ENCODE results near the gene SLC35G6. TPM values are rescaled to one million over a fixed set of nuclear protein-coding genes. Genes with fewer than 3 reads are reported as not detected.
"Not testable (repeated sequence)": the region's sequence is repeated elsewhere in the genome, so short reads cannot be mapped to it uniquely, and the experiment has no call there.

SLC35G6 gene
- total and polyA plus RNA-seq, 2 donors: 0.09 TPM; not detected in 1

- Histone ChIP-seq H3K27ac (ENCODE audit: low read depth in 1 of 2, low read length in 1 of 2) (peak overlapping the region; percentile 48 to 64), H3K4me1 (ENCODE audit: control insufficient read depth in 2 of 2, insufficient read depth in 2 of 2, low read length in 2 of 2) (peaks cover 0 to 16% of the 10 kb centered on the region in 2 donors)
- 92% methylated on average over 16 of the region's 16 CpGs for WGBS
Observed at GRCh38 chr17:7466639-7467341, 14.5 kb upstream of the SLC35G6 start.

GRCh38 chr17:7467498-7467897 lies 13.7 kb upstream of the SLC35G6 start:
- WGBS: 94% methylated on average over 3 of the region's 3 CpGs
- peaks cover 0 to 18% of the 10 kb centered on the region in 2 donors for H3K4me1 ChIP-seq (ENCODE audit: control insufficient read depth in 2 of 2, insufficient read depth in 2 of 2, low read length in 2 of 2)

More at GRCh38 chr17:7466639-7467341, 14.5 kb upstream of the SLC35G6 start:
- DNase-seq (ENCODE audit: low read depth in 6 of 9, low spot score in 9 of 9): no peak
- peaks cover 44 to 48% of the 10 kb centered on the region in 2 donors for H3K36me3 ChIP-seq (ENCODE audit: control insufficient read depth in 2 of 2, insufficient read depth in 2 of 2, low read length in 1 of 2)
- no peak overlapping the region for H3K4me3 ChIP-seq (ENCODE audit: low read length in 2 of 2)
- no peaks in the 10 kb centered on the region for H3K27me3 ChIP-seq (ENCODE audit: control insufficient read depth in 2 of 2, insufficient read depth in 1 of 2, low read length in 1 of 2)
- no peaks in the 10 kb centered on the region for H3K9me3 ChIP-seq (ENCODE audit: control insufficient read depth in 2 of 2, insufficient read depth in 1 of 2, low read length in 1 of 2)

GRCh38 chr17:7468290-7468689 lies 13.0 kb upstream of the SLC35G6 start:
- no peak overlapping the region for H3K27ac ChIP-seq (ENCODE audit: low read depth in 1 of 2, low read length in 1 of 2)
- H3K27me3 ChIP-seq (ENCODE audit: control insufficient read depth in 2 of 2, insufficient read depth in 1 of 2, low read length in 1 of 2): no peaks in the 10 kb centered on the region
- no peak overlapping the region for H3K4me3 ChIP-seq (ENCODE audit: low read length in 2 of 2)
- WGBS: 98% methylated on average over 11 of the region's 11 CpGs
- H3K4me1 ChIP-seq (ENCODE audit: control insufficient read depth in 2 of 2, insufficient read depth in 2 of 2, low read length in 2 of 2): peaks cover 0 to 18% of the 10 kb centered on the region in 2 donors
- H3K36me3 ChIP-seq (ENCODE audit: control insufficient read depth in 2 of 2, insufficient read depth in 2 of 2, low read length in 1 of 2): peaks cover 29 to 33% of the 10 kb centered on the region in 2 donors
- no peak for DNase-seq (ENCODE audit: low read depth in 6 of 9, low spot score in 9 of 9)
- no peaks in the 10 kb centered on the region for H3K9me3 ChIP-seq (ENCODE audit: control insufficient read depth in 2 of 2, insufficient read depth in 1 of 2, low read length in 1 of 2)

More at GRCh38 chr17:7467498-7467897, 13.7 kb upstream of the SLC35G6 start:
- Histone ChIP-seq H3K27ac (ENCODE audit: low read depth in 1 of 2, low read length in 1 of 2) (peak overlapping the region; percentile 48 to 64), H3K27me3 (ENCODE audit: control insufficient read depth in 2 of 2, insufficient read depth in 1 of 2, low read length in 1 of 2) (no peaks in the 10 kb centered on the region), H3K4me3 (ENCODE audit: low read length in 2 of 2) (no peak overlapping the region), H3K36me3 (ENCODE audit: control insufficient read depth in 2 of 2, insufficient read depth in 2 of 2, low read length in 1 of 2) (peaks cover 37 to 41% of the 10 kb centered on the region in 2 donors), H3K9me3 (ENCODE audit: control insufficient read depth in 2 of 2, insufficient read depth in 1 of 2, low read length in 1 of 2) (no peaks in the 10 kb centered on the region)
- no peak for DNase-seq (ENCODE audit: low read depth in 6 of 9, low spot score in 9 of 9)

GRCh38 chr17:7468804-7469389 lies 12.3 kb upstream of the SLC35G6 start:
- no peak overlapping the region for H3K4me3 ChIP-seq (ENCODE audit: low read length in 2 of 2)
- H3K27ac ChIP-seq (ENCODE audit: low read depth in 1 of 2, low read length in 1 of 2): no peak overlapping the region
- no peaks in the 10 kb centered on the region for H3K27me3 ChIP-seq (ENCODE audit: control insufficient read depth in 2 of 2, insufficient read depth in 1 of 2, low read length in 1 of 2)
- whole genome bisulfite sequencing: 93% methylated on average over 12 of the region's 12 CpGs
- no peaks in the 10 kb centered on the region for H3K9me3 ChIP-seq (ENCODE audit: control insufficient read depth in 2 of 2, insufficient read depth in 1 of 2, low read length in 1 of 2)
- peaks cover 0 to 18% of the 10 kb centered on the region in 2 donors for H3K4me1 ChIP-seq (ENCODE audit: control insufficient read depth in 2 of 2, insufficient read depth in 2 of 2, low read length in 2 of 2)
- DNase-seq (ENCODE audit: low read depth in 6 of 9, low spot score in 9 of 9): no peak
- peaks cover 23 to 27% of the 10 kb centered on the region in 2 donors for H3K36me3 ChIP-seq (ENCODE audit: control insufficient read depth in 2 of 2, insufficient read depth in 2 of 2, low read length in 1 of 2)

- DNase-seq (ENCODE audit: low read depth in 6 of 9, low spot score in 9 of 9); H3K4me3 ChIP-seq (ENCODE audit: low read length in 2 of 2); H3K27me3 ChIP-seq (ENCODE audit: control insufficient read depth in 2 of 2, insufficient read depth in 1 of 2, low read length in 1 of 2); H3K27ac ChIP-seq (ENCODE audit: low read depth in 1 of 2, low read length in 1 of 2); H3K9me3 ChIP-seq (ENCODE audit: control insufficient read depth in 2 of 2, insufficient read depth in 1 of 2, low read length in 1 of 2): not testable (repeated sequence)
- WGBS: 98% methylated on average over 12 of the region's 12 CpGs
- Histone ChIP-seq H3K36me3 (ENCODE audit: control insufficient read depth in 2 of 2, insufficient read depth in 2 of 2, low read length in 1 of 2) (peaks cover 25 to 26% of the 10 kb centered on the region in 2 donors), H3K4me1 (ENCODE audit: control insufficient read depth in 2 of 2, insufficient read depth in 2 of 2, low read length in 2 of 2) (peaks cover 0 to 18% of the 10 kb centered on the region in 2 donors)
Observed at GRCh38 chr17:7469843-7470242, 11.4 kb upstream of the SLC35G6 start.

- H3K27me3 ChIP-seq (ENCODE audit: control insufficient read depth in 2 of 2, insufficient read depth in 1 of 2, low read length in 1 of 2); DNase-seq (ENCODE audit: low read depth in 6 of 9, low spot score in 9 of 9); H3K4me3 ChIP-seq (ENCODE audit: low read length in 2 of 2); H3K27ac ChIP-seq (ENCODE audit: low read depth in 1 of 2, low read length in 1 of 2); H3K9me3 ChIP-seq (ENCODE audit: control insufficient read depth in 2 of 2, insufficient read depth in 1 of 2, low read length in 1 of 2): not testable (repeated sequence)
- Histone ChIP-seq H3K36me3 (ENCODE audit: control insufficient read depth in 2 of 2, insufficient read depth in 2 of 2, low read length in 1 of 2) (peaks cover 23 to 24% of the 10 kb centered on the region in 2 donors), H3K4me1 (ENCODE audit: control insufficient read depth in 2 of 2, insufficient read depth in 2 of 2, low read length in 2 of 2) (peaks cover 1 to 18% of the 10 kb centered on the region in 2 donors)
- 96% methylated on average over 8 of the region's 8 CpGs for WGBS
Observed at GRCh38 chr17:7470457-7470973, 10.7 kb upstream of the SLC35G6 start.

- no peaks in the 10 kb centered on the region for H3K27me3 ChIP-seq (ENCODE audit: control insufficient read depth in 2 of 2, insufficient read depth in 1 of 2, low read length in 1 of 2)
- 84% methylated on average over 2 of the region's 2 CpGs for WGBS
- H3K27ac ChIP-seq (ENCODE audit: low read depth in 1 of 2, low read length in 1 of 2): peak overlapping the region in 1 of 2 donors; percentile 39
- peaks cover 11 to 13% of the 10 kb centered on the region in 2 donors for H3K36me3 ChIP-seq (ENCODE audit: control insufficient read depth in 2 of 2, insufficient read depth in 2 of 2, low read length in 1 of 2)
- DNase-seq (ENCODE audit: low read depth in 6 of 9, low spot score in 9 of 9): no peak
- H3K4me1 ChIP-seq (ENCODE audit: control insufficient read depth in 2 of 2, insufficient read depth in 2 of 2, low read length in 2 of 2): peaks cover 4 to 26% of the 10 kb centered on the region in 2 donors
- H3K9me3 ChIP-seq (ENCODE audit: control insufficient read depth in 2 of 2, insufficient read depth in 1 of 2, low read length in 1 of 2): no peaks in the 10 kb centered on the region
- H3K4me3 ChIP-seq (ENCODE audit: low read length in 2 of 2): no peak overlapping the region
Observed at GRCh38 chr17:7471729-7472128, 9.5 kb upstream of the SLC35G6 start.

GRCh38 chr17:7474767-7475166 lies 6.5 kb upstream of the SLC35G6 start:
- DNase-seq (ENCODE audit: low read depth in 6 of 9, low spot score in 9 of 9); H3K9me3 ChIP-seq (ENCODE audit: control insufficient read depth in 2 of 2, insufficient read depth in 1 of 2, low read length in 1 of 2): not testable (repeated sequence)

GRCh38 chr17:7475764-7476422 lies 5.4 kb upstream of the SLC35G6 start:
- no peaks in the 10 kb centered on the region for H3K27me3 ChIP-seq (ENCODE audit: control insufficient read depth in 2 of 2, insufficient read depth in 1 of 2, low read length in 1 of 2)
- peaks cover 23 to 47% of the 10 kb centered on the region in 2 donors for H3K4me1 ChIP-seq (ENCODE audit: control insufficient read depth in 2 of 2, insufficient read depth in 2 of 2, low read length in 2 of 2)
- DNase-seq (ENCODE audit: low read depth in 6 of 9, low spot score in 9 of 9): no peak
- no peaks in the 10 kb centered on the region for H3K9me3 ChIP-seq (ENCODE audit: control insufficient read depth in 2 of 2, insufficient read depth in 1 of 2, low read length in 1 of 2)
- WGBS: 93% methylated on average over 15 of the region's 15 CpGs
- peak overlapping the region; percentile 1 to 88 for H3K27ac ChIP-seq (ENCODE audit: low read depth in 1 of 2, low read length in 1 of 2)
- peaks cover 3 to 6% of the 10 kb centered on the region in 2 donors for H3K36me3 ChIP-seq (ENCODE audit: control insufficient read depth in 2 of 2, insufficient read depth in 2 of 2, low read length in 1 of 2)
- no peak overlapping the region for H3K4me3 ChIP-seq (ENCODE audit: low read length in 2 of 2)

More at GRCh38 chr17:7474767-7475166, 6.5 kb upstream of the SLC35G6 start:
- H3K36me3 ChIP-seq (ENCODE audit: control insufficient read depth in 2 of 2, insufficient read depth in 2 of 2, low read length in 1 of 2); H3K27ac ChIP-seq (ENCODE audit: low read depth in 1 of 2, low read length in 1 of 2); H3K27me3 ChIP-seq (ENCODE audit: control insufficient read depth in 2 of 2, insufficient read depth in 1 of 2, low read length in 1 of 2); H3K4me3 ChIP-seq (ENCODE audit: low read length in 2 of 2): not testable (repeated sequence)
- WGBS: 96% methylated on average over 8 of the region's 8 CpGs
- H3K4me1 ChIP-seq (ENCODE audit: control insufficient read depth in 2 of 2, insufficient read depth in 2 of 2, low read length in 2 of 2): peaks cover 18 to 36% of the 10 kb centered on the region in 2 donors
